GM03348 (cell line): Measurements from ENCODE around the gene SRF.
"Not testable (repeated sequence)": the region's sequence is repeated elsewhere in the genome, so short reads cannot be mapped to it uniquely, and the experiment has no call there.

Experiments used
- DNase-seq: peaks from one replicate; pipeline ENCODE4 v3.0.0; 2012; ENCODE audit warnings: low spot score

SRF gene

GRCh38 chr6:43170931-43171706 is at the start of gene SRF:
Gene SRF (plus strand): TSS chr6:43171269. CDS start chr6:43171657, 388 bp downstream.
- peak; percentile 96 for DNase-seq

DNA sequence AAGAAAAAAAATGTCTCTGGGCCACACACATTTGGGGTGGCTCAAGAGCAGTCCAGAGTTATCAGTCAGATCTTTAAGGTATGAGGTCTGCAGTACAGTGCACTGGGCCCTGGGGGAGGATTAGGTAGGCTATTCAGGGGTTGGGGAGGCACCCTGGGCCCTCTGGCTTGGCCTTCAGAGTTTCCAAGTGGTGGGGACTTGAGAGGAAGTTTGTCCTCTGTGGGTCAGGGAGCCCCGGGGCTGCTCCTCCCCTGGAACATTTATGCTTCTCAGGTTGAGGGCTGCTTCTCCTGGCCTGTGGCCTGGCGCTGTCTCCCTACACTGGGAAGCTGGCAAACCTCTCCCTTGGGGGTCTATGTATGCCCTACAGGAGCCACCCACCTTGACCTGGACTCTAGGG is 48.9 kb upstream of the SRF start:
- DNase-seq: no peak

- DNase-seq: no peak
These were observed 47.4 kb upstream of the SRF start for GRCh38 chr6:43123461-43124314.

DNA sequence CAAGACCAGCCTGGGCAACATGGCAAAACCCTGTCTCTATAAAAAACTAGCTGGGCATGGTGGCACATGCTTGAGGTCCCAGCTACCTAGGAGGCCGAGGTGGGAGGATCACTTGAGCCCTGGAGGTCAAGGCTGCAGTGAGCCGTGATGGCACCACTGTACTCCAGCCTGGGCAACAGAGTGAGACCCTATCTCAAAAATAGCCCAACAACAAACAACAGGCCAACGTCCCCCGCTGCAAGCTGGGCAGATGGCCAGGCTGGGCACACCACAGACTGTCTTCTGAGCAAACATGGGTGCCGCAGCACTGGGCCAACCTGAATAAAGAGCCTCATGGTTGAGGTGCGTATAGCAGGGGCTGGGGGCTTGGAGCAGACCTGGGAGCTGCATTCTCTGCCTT is 46.6 kb upstream of the SRF start:
- no peak for DNase-seq

- DNase-seq: peak; percentile 82
These were observed 46.0 kb upstream of the SRF start for GRCh38 chr6:43125119-43125518.

DNA sequence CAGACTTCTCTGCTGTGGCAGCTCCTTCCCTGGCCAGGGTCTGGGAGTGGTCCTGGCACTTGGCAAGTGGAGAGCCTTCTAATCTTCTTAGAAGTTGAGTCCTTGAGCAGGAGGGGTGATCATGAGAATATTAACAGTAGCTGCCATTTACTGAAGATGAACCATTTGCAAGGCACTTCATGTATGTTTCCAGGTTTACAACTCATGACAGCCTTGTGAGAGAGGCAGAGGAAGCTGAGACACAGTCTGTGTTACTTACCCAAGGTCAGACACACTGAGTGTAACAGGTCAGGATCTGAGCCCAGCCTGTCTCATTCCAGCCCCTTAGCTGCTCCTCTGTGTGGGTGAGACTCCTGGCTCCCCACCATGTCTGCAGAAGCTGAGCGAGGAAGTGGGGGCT is 45.5 kb upstream of the SRF start:
- DNase-seq: peak; percentile 34

GRCh38 chr6:43127180-43127579 is 43.9 kb upstream of the SRF start:
- no peak for DNase-seq

GRCh38 chr6:43127877-43128276 is 43.2 kb upstream of the SRF start:
- DNase-seq: no peak

- DNase-seq: peak; percentile 56
These were observed 42.1 kb upstream of the SRF start for GRCh38 chr6:43128926-43129325.

DNA sequence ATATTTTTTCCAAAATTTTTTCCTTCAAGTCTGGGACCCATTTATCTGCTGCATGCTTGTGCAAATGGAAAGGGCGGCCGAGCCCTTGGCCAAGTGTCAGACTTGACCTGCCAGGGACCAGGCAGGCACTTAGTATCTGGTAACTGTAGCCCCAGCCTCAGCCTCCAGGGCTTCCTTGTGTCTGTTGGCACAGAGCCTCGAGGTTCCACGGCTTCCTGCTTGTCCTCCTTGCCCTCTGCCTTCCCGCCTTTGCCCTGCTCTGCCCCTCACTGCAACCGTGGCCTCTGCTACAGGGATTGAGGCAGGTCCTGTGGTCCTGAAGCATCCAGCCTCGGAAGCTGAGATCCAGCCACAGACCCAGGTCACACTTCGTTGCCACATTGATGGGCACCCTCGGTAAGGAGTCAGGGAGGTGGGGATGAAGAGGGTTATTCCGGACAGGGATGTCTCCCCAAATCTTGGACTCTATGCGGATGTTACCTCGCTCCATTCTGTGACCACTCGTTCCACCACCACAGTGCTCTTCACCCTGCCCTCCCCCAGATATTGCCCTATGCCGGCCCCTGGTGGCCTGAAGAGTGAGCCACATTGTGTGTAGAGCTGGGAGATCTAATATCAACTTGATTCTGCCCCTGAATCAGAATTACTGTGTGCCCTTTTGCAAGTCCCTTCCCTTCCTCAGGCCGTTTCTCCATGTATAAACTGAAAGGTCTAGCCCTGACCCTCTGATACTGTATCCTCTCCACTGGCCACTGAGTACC is 41.5 kb upstream of the SRF start:
- DNase-seq: peak; percentile 78

GRCh38 chr6:43130429-43130828 is 40.6 kb upstream of the SRF start:
- DNase-seq: no peak

- not testable (repeated sequence) for DNase-seq
These were observed 39.7 kb upstream of the SRF start for GRCh38 chr6:43131379-43131778.

- no peak for DNase-seq
These were observed 32.8 kb upstream of the SRF start for GRCh38 chr6:43138267-43138666.

DNA sequence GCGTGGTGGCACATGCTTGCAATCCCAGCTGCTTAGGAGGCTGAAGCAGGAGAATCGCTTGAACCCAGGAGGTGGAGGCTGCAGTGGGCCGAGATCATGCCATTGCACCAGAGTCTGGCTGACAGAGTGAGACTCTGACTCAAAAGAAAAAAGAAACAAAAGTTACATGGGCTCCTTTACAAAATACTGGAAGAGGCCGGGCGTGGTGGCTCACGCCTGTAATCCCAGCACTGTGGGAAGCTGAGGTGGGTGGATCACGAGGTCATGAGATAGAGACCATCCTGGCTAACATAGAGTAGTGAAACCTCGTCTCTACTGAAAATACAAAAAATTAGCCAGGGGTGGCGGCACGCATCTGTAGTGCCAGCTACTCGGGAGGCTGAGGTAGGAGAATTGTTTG is 31.1 kb upstream of the SRF start:
- not testable (repeated sequence) for DNase-seq

- DNase-seq: no peak
These were observed 29.4 kb upstream of the SRF start for GRCh38 chr6:43141644-43142043.

- DNase-seq: no peak
These were observed 29.0 kb upstream of the SRF start for GRCh38 chr6:43142101-43142500.

GRCh38 chr6:43143235-43144128 is 27.6 kb upstream of the SRF start:
- DNase-seq: peak; percentile 96

GRCh38 chr6:43144879-43145278 is 26.2 kb upstream of the SRF start:
- no peak for DNase-seq

DNA sequence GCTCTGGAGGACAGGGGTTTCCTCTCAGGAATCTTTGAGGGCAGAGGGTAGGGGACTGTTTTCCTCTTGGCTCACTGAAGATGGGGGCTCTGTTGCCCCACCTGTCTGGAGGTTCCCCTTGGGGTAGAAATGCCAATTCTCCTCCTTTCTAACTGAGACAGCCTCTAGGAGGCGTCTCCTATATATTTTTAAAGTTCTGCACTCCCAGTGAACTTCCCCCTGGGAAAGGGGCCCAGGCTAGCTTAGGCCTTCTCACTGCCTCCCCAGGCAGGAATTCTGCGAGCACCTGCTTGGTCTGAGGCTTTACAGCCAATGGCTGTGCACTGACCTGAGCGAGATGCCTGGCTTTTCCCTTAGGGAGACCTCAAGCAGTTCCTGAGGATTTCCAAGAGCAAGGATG is 24.8 kb upstream of the SRF start:
- DNase-seq: no peak

GRCh38 chr6:43146709-43147688 is 24.1 kb upstream of the SRF start:
- DNase-seq: no peak
